Measurements from ENCODE around the gene PID1. TPM values are rescaled to one million over a fixed set of nuclear protein-coding genes. Genes with fewer than 3 reads are reported as not detected.

The PID1 gene
- total RNA-seq, 1 experiment from 2014 or later = 2.6 TPM

DNA sequence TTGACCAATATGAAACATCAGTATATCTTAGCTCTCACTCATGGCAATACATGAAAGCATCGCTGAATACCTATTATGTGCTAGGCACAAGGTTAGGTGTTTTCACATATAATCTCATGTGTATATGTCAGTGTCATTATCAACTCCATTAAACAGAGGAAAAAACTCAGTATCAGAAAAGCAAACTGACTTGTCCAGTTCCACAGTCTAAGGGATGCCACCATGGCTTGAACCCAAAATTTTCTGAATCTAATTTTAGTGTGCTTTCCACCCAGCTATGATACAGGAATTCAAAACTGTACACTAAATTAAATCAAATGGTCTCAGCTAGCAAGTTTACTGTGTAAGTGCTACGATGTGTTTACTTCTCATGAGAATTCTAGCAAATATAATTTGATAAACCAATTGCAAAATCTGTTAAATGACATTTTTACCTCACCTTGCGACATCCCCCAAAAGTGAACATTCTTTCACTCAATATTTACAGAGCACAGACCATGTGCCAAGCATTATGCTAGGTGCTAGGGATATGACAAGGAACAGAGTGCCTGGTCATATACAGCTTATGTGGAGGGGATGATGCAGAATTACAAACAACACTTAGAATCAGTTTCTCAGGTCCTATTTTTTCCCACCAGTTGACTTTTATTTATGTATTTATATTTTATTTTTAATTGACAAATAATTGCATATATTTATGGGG is 211.6 kb downstream of the PID1 start (continued):
- TF ChIP-seq, protein P1, sequence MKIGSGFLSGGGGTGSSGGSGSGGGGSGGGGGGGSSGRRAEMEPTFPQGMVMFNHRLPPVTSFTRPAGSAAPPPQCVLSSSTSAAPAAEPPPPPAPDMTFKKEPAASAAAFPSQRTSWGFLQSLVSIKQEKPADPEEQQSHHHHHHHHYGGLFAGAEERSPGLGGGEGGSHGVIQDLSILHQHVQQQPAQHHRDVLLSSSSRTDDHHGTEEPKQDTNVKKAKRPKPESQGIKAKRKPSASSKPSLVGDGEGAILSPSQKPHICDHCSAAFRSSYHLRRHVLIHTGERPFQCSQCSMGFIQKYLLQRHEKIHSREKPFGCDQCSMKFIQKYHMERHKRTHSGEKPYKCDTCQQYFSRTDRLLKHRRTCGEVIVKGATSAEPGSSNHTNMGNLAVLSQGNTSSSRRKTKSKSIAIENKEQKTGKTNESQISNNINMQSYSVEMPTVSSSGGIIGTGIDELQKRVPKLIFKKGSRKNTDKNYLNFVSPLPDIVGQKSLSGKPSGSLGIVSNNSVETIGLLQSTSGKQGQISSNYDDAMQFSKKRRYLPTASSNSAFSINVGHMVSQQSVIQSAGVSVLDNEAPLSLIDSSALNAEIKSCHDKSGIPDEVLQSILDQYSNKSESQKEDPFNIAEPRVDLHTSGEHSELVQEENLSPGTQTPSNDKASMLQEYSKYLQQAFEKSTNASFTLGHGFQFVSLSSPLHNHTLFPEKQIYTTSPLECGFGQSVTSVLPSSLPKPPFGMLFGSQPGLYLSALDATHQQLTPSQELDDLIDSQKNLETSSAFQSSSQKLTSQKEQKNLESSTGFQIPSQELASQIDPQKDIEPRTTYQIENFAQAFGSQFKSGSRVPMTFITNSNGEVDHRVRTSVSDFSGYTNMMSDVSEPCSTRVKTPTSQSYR (CRISPR knock-in tag; IDR thresholded peaks at IDR 0.05) = no peak
- no peak for TF ChIP-seq PRRX2 (CRISPR knock-in tag; IDR thresholded peaks at IDR 0.05)
- no peak for TF ChIP-seq OVOL2 (CRISPR knock-in tag; IDR thresholded peaks at IDR 0.05; ENCODE audit: borderline replicate concordance)
- no peak for TF ChIP-seq MXD4 (CRISPR knock-in tag; IDR thresholded peaks at IDR 0.05; ENCODE audit: borderline replicate concordance)
- no peak for TF ChIP-seq NR2C2 (CRISPR knock-in tag; IDR thresholded peaks at IDR 0.05)
- no peak for TF ChIP-seq FOXK1 (CRISPR knock-in tag; IDR thresholded peaks at IDR 0.05)
- TF ChIP-seq MYBL2 (CRISPR knock-in tag; IDR thresholded peaks at IDR 0.05) = no peak
- TF ChIP-seq ATF1 (CRISPR knock-in tag; IDR thresholded peaks at IDR 0.05) = no peak
- TF ChIP-seq CREB1 (CRISPR knock-in tag; IDR thresholded peaks at IDR 0.05) = no peak
- TF ChIP-seq, protein P2, sequence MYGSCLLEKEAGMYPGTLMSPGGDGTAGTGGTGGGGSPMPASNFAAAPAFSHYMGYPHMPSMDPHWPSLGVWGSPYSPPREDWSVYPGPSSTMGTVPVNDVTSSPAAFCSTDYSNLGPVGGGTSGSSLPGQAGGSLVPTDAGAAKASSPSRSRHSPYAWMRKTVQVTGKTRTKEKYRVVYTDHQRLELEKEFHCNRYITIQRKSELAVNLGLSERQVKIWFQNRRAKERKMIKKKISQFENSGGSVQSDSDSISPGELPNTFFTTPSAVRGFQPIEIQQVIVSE (CRISPR knock-in tag; IDR thresholded peaks at IDR 0.05; ENCODE audit: borderline replicate concordance) = no peak

DNA sequence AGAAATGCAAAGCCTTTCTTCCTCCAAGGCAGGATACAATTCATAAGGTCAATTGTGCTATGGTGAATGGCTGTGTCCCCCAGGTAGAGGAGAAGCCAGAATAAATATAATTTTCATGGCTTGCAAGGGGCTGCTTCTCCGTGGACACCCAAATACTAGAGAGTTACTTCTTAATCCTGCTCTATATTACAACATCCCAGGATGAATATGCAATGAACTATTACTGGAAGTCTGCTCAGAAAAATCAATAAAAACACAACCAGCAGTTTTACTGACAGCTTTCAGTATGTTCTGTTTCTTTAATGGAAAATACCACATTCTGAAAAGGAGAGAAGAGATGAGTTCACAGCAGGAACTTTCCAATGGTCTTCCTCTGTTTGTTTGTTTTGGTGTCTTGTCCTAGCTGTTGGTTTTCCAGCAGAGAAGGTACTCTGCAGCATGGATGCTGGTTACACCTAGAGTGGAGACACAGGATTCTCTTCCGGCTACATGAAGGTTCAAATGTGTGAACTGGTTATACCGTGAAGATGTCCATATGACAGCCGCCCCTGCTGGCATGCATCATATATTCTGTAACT is 213.0 kb downstream of the PID1 start:
- DNase-seq (ENCODE audit: low spot score) = no peak
- CTCF ChIA-PET = interaction anchor here (0.6 to 0.7 kb wide), 2 partner anchors 101 to 239 kb away, joined by 3 to 5 read pairs; no protein-coding TSS in a partner anchor
- Mint-ChIP-seq H3K9me3 (0 out of 2 replicates have a peak, but pooled peaks cover 3% of the 10 kb centered on the region), H3K27me3 (ENCODE audit: low read depth) (no peaks in the 10 kb centered on the region; the same call in 1 of the 2 replicates), H3K36me3 (no peaks in the 10 kb centered on the region), H3K27ac (no peak overlapping the region), H3K4me3 (no peak overlapping the region), H3K4me1 (peaks cover 10% of the 10 kb centered on the region)
- ATAC-seq = no peak
- POLR2A ChIA-PET = no interaction called here
- TF ChIP-seq FOXJ3 (CRISPR knock-in tag; IDR thresholded peaks at IDR 0.05; ENCODE audit: borderline replicate concordance) (no peak), SMAD4 (CRISPR knock-in tag; IDR thresholded peaks at IDR 0.05) (no peak), ZNF423 (CRISPR knock-in tag; IDR thresholded peaks at IDR 0.05) (no peak), ZNF232 (CRISPR knock-in tag; IDR thresholded peaks at IDR 0.05) (no peak), MYBL2 (CRISPR knock-in tag; IDR thresholded peaks at IDR 0.05) (no peak)
- TF ChIP-seq, protein P3, sequence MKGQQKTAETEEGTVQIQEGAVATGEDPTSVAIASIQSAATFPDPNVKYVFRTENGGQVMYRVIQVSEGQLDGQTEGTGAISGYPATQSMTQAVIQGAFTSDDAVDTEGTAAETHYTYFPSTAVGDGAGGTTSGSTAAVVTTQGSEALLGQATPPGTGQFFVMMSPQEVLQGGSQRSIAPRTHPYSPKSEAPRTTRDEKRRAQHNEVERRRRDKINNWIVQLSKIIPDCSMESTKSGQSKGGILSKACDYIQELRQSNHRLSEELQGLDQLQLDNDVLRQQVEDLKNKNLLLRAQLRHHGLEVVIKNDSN (CRISPR knock-in tag; IDR thresholded peaks at IDR 0.05) = no peak
- TF ChIP-seq, protein P4, sequence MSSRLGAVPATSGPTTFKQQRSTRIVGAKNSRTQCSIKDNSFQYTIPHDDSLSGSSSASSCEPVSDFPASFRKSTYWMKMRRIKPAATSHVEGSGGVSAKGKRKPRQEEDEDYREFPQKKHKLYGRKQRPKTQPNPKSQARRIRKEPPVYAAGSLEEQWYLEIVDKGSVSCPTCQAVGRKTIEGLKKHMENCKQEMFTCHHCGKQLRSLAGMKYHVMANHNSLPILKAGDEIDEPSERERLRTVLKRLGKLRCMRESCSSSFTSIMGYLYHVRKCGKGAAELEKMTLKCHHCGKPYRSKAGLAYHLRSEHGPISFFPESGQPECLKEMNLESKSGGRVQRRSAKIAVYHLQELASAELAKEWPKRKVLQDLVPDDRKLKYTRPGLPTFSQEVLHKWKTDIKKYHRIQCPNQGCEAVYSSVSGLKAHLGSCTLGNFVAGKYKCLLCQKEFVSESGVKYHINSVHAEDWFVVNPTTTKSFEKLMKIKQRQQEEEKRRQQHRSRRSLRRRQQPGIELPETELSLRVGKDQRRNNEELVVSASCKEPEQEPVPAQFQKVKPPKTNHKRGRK (CRISPR knock-in tag; IDR thresholded peaks at IDR 0.05; ENCODE audit: borderline replicate concordance) = no peak
- TF ChIP-seq, protein P5, sequence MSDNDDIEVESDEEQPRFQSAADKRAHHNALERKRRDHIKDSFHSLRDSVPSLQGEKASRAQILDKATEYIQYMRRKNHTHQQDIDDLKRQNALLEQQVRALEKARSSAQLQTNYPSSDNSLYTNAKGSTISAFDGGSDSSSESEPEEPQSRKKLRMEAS (CRISPR knock-in tag; IDR thresholded peaks at IDR 0.05) = no peak
- TF ChIP-seq, protein P6, sequence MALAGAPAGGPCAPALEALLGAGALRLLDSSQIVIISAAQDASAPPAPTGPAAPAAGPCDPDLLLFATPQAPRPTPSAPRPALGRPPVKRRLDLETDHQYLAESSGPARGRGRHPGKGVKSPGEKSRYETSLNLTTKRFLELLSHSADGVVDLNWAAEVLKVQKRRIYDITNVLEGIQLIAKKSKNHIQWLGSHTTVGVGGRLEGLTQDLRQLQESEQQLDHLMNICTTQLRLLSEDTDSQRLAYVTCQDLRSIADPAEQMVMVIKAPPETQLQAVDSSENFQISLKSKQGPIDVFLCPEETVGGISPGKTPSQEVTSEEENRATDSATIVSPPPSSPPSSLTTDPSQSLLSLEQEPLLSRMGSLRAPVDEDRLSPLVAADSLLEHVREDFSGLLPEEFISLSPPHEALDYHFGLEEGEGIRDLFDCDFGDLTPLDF (CRISPR knock-in tag; IDR thresholded peaks at IDR 0.05) = no peak
